HFFc6 (cell line): ENCODE results near the gene AK2. TPM values are rescaled to one million over a fixed set of nuclear protein-coding genes. Genes with fewer than 3 reads are reported as not detected.

Experiments
- DNase-seq: peaks from one replicate; pipeline ENCODE4 v3.0.0-alpha.2; 2018
- H3K27ac Mint-ChIP-seq: 2 replicates; pipeline ENCODE4 v1.8.0; 2020; ENCODE audit warnings: mild to moderate bottlenecking, mixed read lengths
- H3K27me3 Mint-ChIP-seq: 2 replicates; pipeline ENCODE4 v1.8.0; 2021; ENCODE audit warnings: mild to moderate bottlenecking, moderate library complexity, mixed read lengths; ENCODE audit not compliant: insufficient read depth
- H3K36me3 Mint-ChIP-seq: 2 replicates; pipeline ENCODE4 v1.8.0; 2021; ENCODE audit warnings: low read depth, mixed read lengths
- H3K4me1 Mint-ChIP-seq: 2 replicates; pipeline ENCODE4 v1.8.0; 2020; ENCODE audit warnings: low read depth, mixed read lengths
- H3K4me3 Mint-ChIP-seq: 2 replicates; pipeline ENCODE4 v1.8.0; 2020; ENCODE audit warnings: mild to moderate bottlenecking, moderate library complexity, mixed read lengths
- H3K9me3 Mint-ChIP-seq: 2 replicates; pipeline ENCODE4 v1.8.0; 2020; ENCODE audit warnings: mild to moderate bottlenecking, mixed read lengths
- CTCF ChIP-seq: fragments of 200-600 bp; sonication (generic); IDR thresholded peaks from 2 replicates; pipeline ENCODE4 v1.5.0; 2021; ENCODE audit warnings: antibody characterized with exemption, mild to moderate bottlenecking
- total RNA-seq, 6 experiments: library from RNA; stranded (reverse); fragmentation: NEBNext Ultra II Directional; extraction: Animal tissue kit (Norgen Biotek cat#: 25700); gene quantifications; 2 replicates in 1 of 6; 3 replicates in 5 of 6; pipeline ENCODE4 v1.2.3, GENCODE V29; 2021

The AK2 gene
- total RNA-seq, 6 experiments from 2014 or later: 160 to 173 (median 168) TPM

GRCh38 chr1:33005117-33005837 lies 31.4 kb downstream of the AK2 start:
- no peak for TF ChIP-seq CTCF
- Mint-ChIP-seq H3K9me3 (no peaks in the 10 kb centered on the region), H3K27ac (peak overlapping the region; percentile 35; the same call in 1 of the 2 replicates), H3K36me3 (peaks cover 5% of the 10 kb centered on the region; the same call in 1 of the 2 replicates), H3K27me3 (no peaks in the 10 kb centered on the region), H3K4me1 (peaks cover 64% of the 10 kb centered on the region), H3K4me3 (no peak overlapping the region)
- DNase-seq: no peak

GRCh38 chr1:33004613-33005012 lies 32.1 kb downstream of the AK2 start:
- no peak for DNase-seq
- Mint-ChIP-seq H3K36me3 (peaks cover 5% of the 10 kb centered on the region; the same call in 1 of the 2 replicates), H3K4me3 (no peak overlapping the region), H3K27me3 (no peaks in the 10 kb centered on the region), H3K9me3 (no peaks in the 10 kb centered on the region), H3K27ac (no peak overlapping the region), H3K4me1 (peaks cover 66% of the 10 kb centered on the region)
- TF ChIP-seq CTCF: no peak

- H3K36me3 Mint-ChIP-seq: peaks cover 5% of the 10 kb centered on the region; the same call in 1 of the 2 replicates
- no peaks in the 10 kb centered on the region for H3K9me3 Mint-ChIP-seq
- DNase-seq: no peak
- H3K4me3 Mint-ChIP-seq: no peak overlapping the region
- H3K27me3 Mint-ChIP-seq: no peaks in the 10 kb centered on the region
- H3K27ac Mint-ChIP-seq: no peak overlapping the region
- H3K4me1 Mint-ChIP-seq: peaks cover 67% of the 10 kb centered on the region
- TF ChIP-seq CTCF: no peak
These were observed 33.0 kb downstream of the AK2 start for GRCh38 chr1:33003657-33004056.

GRCh38 chr1:33002006-33002405 lies 34.7 kb downstream of the AK2 start:
- Mint-ChIP-seq H3K9me3 (no peaks in the 10 kb centered on the region), H3K36me3 (peaks cover 2% of the 10 kb centered on the region; the same call in 1 of the 2 replicates), H3K4me3 (no peak overlapping the region), H3K27ac (no peak overlapping the region), H3K4me1 (peaks cover 67% of the 10 kb centered on the region), H3K27me3 (no peaks in the 10 kb centered on the region; the same call in 1 of the 2 replicates)
- no peak for DNase-seq
- no peak for TF ChIP-seq CTCF

GRCh38 chr1:33001282-33001681 lies 35.4 kb downstream of the AK2 start:
- DNase-seq: no peak
- Mint-ChIP-seq H3K4me3 (no peak overlapping the region), H3K4me1 (peaks cover 67% of the 10 kb centered on the region), H3K9me3 (no peaks in the 10 kb centered on the region), H3K27ac (no peak overlapping the region), H3K36me3 (no peaks in the 10 kb centered on the region), H3K27me3 (no peaks in the 10 kb centered on the region; the same call in none of the 2 replicates)
- peak; percentile 51 for TF ChIP-seq CTCF
